ENCODE results near the gene UBE3B. TPM values are rescaled to one million over a fixed set of nuclear protein-coding genes. Genes with fewer than 3 reads are reported as not detected.

UBE3B gene
- total RNA-seq, 4 donors from 2014 or later: 14.7 to 64.2 (median 30.7) TPM

- no peak for DNase-seq
- no peak for TF ChIP-seq CTCF (IDR thresholded peaks at IDR 0.05)
- no peak for TF ChIP-seq POLR2A (IDR thresholded peaks at IDR 0.05)
- H3K9me3 ChIP-seq: no peaks in the 10 kb centered on the region
- H3K4me1 ChIP-seq: peaks cover 0 to 4% of the 10 kb centered on the region in 2 donors
- no peak overlapping the region for H3K4me3 ChIP-seq
- no peaks in the 10 kb centered on the region for H3K36me3 ChIP-seq
- intact Hi-C loops (cut with DNase I; ENCODE audit: low total_unique reads): no loop called here
- H3K27ac ChIP-seq: no peak overlapping the region
- H3K27me3 ChIP-seq: no peaks in the 10 kb centered on the region
Observed at GRCh38 chr12:109450980-109451379, 26.5 kb upstream of the UBE3B start.

GRCh38 chr12:109451400-109451799, 26.0 kb upstream of the UBE3B start:
- intact Hi-C loops (cut with DNase I; ENCODE audit: low total_unique reads): no loop called here
- no peak for TF ChIP-seq CTCF (IDR thresholded peaks at IDR 0.05)
- no peak for TF ChIP-seq POLR2A (IDR thresholded peaks at IDR 0.05)
- Histone ChIP-seq H3K27ac (no peak overlapping the region), H3K9me3 (no peaks in the 10 kb centered on the region), H3K4me3 (no peak overlapping the region), H3K4me1 (peaks cover 0 to 4% of the 10 kb centered on the region in 2 donors), H3K27me3 (no peaks in the 10 kb centered on the region), H3K36me3 (no peaks in the 10 kb centered on the region)
- no peak for DNase-seq

- TF ChIP-seq CTCF (IDR thresholded peaks at IDR 0.05): no peak
- no peak for TF ChIP-seq POLR2A (IDR thresholded peaks at IDR 0.05)
- Histone ChIP-seq H3K4me3 (no peak overlapping the region), H3K4me1 (peaks cover 0 to 4% of the 10 kb centered on the region in 2 donors), H3K9me3 (no peaks in the 10 kb centered on the region), H3K27me3 (no peaks in the 10 kb centered on the region), H3K27ac (peak overlapping the region in 1 of 2 donors; percentile 13), H3K36me3 (no peaks in the 10 kb centered on the region)
- intact Hi-C loops (cut with DNase I; ENCODE audit: low total_unique reads): no loop called here
- DNase-seq: no peak
Observed at GRCh38 chr12:109452489-109452888, 24.9 kb upstream of the UBE3B start.

GRCh38 chr12:109455706-109456105, 21.7 kb upstream of the UBE3B start:
- TF ChIP-seq POLR2A (IDR thresholded peaks at IDR 0.05): no peak
- TF ChIP-seq CTCF (IDR thresholded peaks at IDR 0.05): no peak
- Histone ChIP-seq H3K9me3 (no peaks in the 10 kb centered on the region), H3K27me3 (no peaks in the 10 kb centered on the region), H3K36me3 (no peaks in the 10 kb centered on the region), H3K27ac (peak overlapping the region in 1 of 2 donors; percentile 22), H3K4me3 (no peak overlapping the region), H3K4me1 (peaks cover 12 to 21% of the 10 kb centered on the region in 2 donors)
- intact Hi-C loops (cut with DNase I; ENCODE audit: low total_unique reads): no loop called here
- DNase-seq: no peak

- Histone ChIP-seq H3K9me3 (no peaks in the 10 kb centered on the region), H3K4me1 (peaks cover 25 to 33% of the 10 kb centered on the region in 2 donors), H3K27me3 (no peaks in the 10 kb centered on the region), H3K4me3 (no peak overlapping the region), H3K27ac (peak overlapping the region; percentile 94 to 97), H3K36me3 (no peaks in the 10 kb centered on the region)
- no peak for TF ChIP-seq CTCF (IDR thresholded peaks at IDR 0.05)
- no peak for TF ChIP-seq POLR2A (IDR thresholded peaks at IDR 0.05)
- no peak for DNase-seq
- intact Hi-C loops (cut with DNase I; ENCODE audit: low total_unique reads): no loop called here
Observed at GRCh38 chr12:109458086-109458485, 19.3 kb upstream of the UBE3B start.
